K562 (cell line): Measurements from ENCODE around the gene LRRC57. TPM values are rescaled to one million over a fixed set of nuclear protein-coding genes. Genes with fewer than 3 reads are reported as not detected.

Experiments
- ATF6 ChIP-seq: sonication (generic); formaldehyde crosslinking; IDR thresholded peaks from 2 replicates; pipeline ENCODE4 v1.4.0; 2020; ENCODE audit warnings: mild to moderate bottlenecking, missing genetic modification reagents
- DNMT1 ChIP-seq: fragments of 450-650 bp; IDR thresholded peaks from 2 replicates; pipeline ENCODE4 v1.6.1; 2016; ENCODE audit warnings: antibody characterized with exemption, mild to moderate bottlenecking
- HMG20B ChIP-seq: fragments of 250-450 bp; sonication (Bioruptor Pico); IDR thresholded peaks from 2 replicates; pipeline ENCODE4 v1.5.0; 2021; ENCODE audit warnings: mild to moderate bottlenecking
- JUND ChIP-seq, 2 experiments: IDR thresholded peaks; 2 replicates in 1 of 2; 3 replicates in 1 of 2; pipeline ENCODE4 v1.6.1; 2011; ENCODE audit warnings: borderline replicate concordance in 2 of 2, low read depth in 2 of 2, low read length in 2 of 2, improper control_type of control experiment in 1 of 2, missing biosample characterization in 1 of 2, missing genetic modification characterization in 1 of 2, missing genetic modification reagents in 1 of 2
- PRPF4 ChIP-seq: fragments of 200-400 bp; formaldehyde crosslinking; IDR thresholded peaks from one replicate; pipeline ENCODE4 v1.6.1; 2017; ENCODE audit warnings: low read length, low read depth, mild to moderate bottlenecking; ENCODE audit not compliant: insufficient read depth, poor library complexity, severe bottlenecking
- SAFB2 ChIP-seq: fragments of 200-400 bp; formaldehyde crosslinking; IDR thresholded peaks from 2 replicates; pipeline ENCODE4 v1.6.1; 2018; ENCODE audit warnings: borderline replicate concordance, low read length, low read depth, moderate library complexity; ENCODE audit not compliant: severe bottlenecking
- SMARCE1 ChIP-seq: fragments of 450-650 bp; IDR thresholded peaks from 2 replicates; pipeline ENCODE4 v1.7.1; 2016; ENCODE audit warnings: mild to moderate bottlenecking
- ZNF408 ChIP-seq: fragments of 250-450 bp; sonication (Bioruptor Pico); IDR thresholded peaks from 2 replicates; pipeline ENCODE4 v1.4.0; 2020; ENCODE audit warnings: low read depth, mild to moderate bottlenecking, moderate library complexity
- ZNF778 ChIP-seq: fragments of 450-650 bp; formaldehyde crosslinking; IDR thresholded peaks from 2 replicates; pipeline ENCODE4 v1.4.0; 2020; ENCODE audit warnings: mild to moderate bottlenecking, moderate library complexity
- polyA plus RNA-seq, 8 experiments: library from polyadenylated mRNA; depleted of rRNA in 4 of 8; stranded (reverse) in 5 of 8; unstranded in 3 of 8; fragments of >200 nt; fragmentation: Nextera tagmentation in 2 of 8; fragmentation: Illumina TruSeq in 1 of 8; extraction: Ambion mirVana in 2 of 8; extraction: Trizol in 1 of 8; gene quantifications; 2 replicates each; pipeline versions ENCODE4 v1.2.1 to v1.2.3, GENCODE V29; 2011 to 2014; ENCODE audit warnings: inconsistent platforms in 1 of 8, missing spikeins in 1 of 8
- total RNA-seq, 7 experiments: library from RNA; depleted of rRNA in 6 of 7; stranded (reverse); fragments of >200 nt in 6 of 7; fragmentation: Illumina TruSeq in 2 of 7; extraction: Trizol in 2 of 7; gene quantifications; 2 replicates each; pipeline versions ENCODE4 v1.2.1 to v1.2.3, GENCODE V29; 2011 to 2021; ENCODE audit warnings: low replicate concordance in 1 of 7
- TF ChIP-seq, protein P1 (sequence below): fragments of 450-650 bp; IDR thresholded peaks from 2 replicates; pipeline ENCODE4 v1.6.1; 2016; ENCODE audit warnings: low read depth
- TF ChIP-seq, protein P2 (sequence below): fragments of 450-650 bp; formaldehyde crosslinking; IDR thresholded peaks from 2 replicates; pipeline ENCODE4 v1.4.0; 2020; ENCODE audit warnings: mild to moderate bottlenecking, moderate library complexity

LRRC57 gene
- total and polyA plus RNA-seq, 9 of the 15 experiments (the other 6 are each of a cell fraction or from before 2014, with no cell fraction given): 3.9 to 20.4 (median 14.8) TPM

- TF ChIP-seq, protein P1, sequence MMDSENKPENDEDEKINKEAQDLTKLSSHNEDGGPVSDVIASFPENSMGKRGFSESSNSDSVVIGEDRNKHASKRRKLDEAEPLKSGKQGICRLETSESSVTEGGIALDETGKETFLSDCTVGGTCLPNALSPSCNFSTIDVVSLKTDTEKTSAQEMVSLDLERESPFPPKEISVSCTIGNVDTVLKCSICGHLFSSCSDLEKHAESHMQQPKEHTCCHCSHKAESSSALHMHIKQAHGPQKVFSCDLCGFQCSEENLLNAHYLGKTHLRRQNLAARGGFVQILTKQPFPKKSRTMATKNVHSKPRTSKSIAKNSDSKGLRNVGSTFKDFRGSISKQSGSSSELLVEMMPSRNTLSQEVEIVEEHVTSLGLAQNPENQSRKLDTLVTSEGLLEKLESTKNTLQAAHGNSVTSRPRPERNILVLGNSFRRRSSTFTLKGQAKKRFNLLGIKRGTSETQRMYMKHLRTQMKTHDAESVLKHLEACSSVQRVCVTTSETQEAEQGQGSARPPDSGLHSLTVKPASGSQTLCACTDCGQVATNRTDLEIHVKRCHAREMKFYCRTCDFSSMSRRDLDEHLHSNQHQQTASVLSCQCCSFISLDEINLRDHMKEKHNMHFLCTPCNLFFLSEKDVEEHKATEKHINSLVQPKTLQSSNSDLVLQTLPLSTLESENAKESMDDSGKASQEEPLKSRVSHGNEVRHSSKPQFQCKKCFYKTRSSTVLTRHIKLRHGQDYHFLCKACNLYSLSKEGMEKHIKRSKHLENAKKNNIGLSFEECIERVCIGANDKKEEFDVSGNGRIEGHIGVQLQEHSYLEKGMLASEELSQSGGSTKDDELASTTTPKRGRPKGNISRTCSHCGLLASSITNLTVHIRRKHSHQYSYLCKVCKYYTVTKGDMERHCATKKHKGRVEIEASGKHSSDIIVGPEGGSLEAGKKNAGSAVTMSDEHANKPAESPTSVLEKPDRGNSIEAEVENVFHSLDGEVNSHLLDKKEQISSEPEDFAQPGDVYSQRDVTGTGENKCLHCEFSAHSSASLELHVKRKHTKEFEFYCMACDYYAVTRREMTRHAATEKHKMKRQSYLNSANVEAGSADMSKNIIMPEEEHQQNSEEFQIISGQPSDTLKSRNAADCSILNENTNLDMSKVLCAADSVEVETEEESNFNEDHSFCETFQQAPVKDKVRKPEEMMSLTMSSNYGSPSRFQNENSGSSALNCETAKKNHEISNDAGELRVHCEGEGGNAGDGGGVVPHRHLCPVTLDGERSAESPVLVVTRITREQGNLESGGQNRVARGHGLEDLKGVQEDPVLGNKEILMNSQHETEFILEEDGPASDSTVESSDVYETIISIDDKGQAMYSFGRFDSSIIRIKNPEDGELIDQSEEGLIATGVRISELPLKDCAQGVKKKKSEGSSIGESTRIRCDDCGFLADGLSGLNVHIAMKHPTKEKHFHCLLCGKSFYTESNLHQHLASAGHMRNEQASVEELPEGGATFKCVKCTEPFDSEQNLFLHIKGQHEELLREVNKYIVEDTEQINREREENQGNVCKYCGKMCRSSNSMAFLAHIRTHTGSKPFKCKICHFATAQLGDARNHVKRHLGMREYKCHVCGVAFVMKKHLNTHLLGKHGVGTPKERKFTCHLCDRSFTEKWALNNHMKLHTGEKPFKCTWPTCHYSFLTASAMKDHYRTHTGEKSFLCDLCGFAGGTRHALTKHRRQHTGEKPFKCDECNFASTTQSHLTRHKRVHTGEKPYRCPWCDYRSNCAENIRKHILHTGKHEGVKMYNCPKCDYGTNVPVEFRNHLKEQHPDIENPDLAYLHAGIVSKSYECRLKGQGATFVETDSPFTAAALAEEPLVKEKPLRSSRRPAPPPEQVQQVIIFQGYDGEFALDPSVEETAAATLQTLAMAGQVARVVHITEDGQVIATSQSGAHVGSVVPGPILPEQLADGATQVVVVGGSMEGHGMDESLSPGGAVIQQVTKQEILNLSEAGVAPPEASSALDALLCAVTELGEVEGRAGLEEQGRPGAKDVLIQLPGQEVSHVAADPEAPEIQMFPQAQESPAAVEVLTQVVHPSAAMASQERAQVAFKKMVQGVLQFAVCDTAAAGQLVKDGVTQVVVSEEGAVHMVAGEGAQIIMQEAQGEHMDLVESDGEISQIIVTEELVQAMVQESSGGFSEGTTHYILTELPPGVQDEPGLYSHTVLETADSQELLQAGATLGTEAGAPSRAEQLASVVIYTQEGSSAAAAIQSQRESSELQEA: no peak
- no peak for TF ChIP-seq JUND (IDR thresholded peaks at IDR 0.05; ENCODE audit: borderline replicate concordance, low read depth, low read length)
- TF ChIP-seq JUND (tag; IDR thresholded peaks at IDR 0.05; ENCODE audit: borderline replicate concordance, low read depth, low read length): no peak; the same call in 2 of the 3 replicates
- TF ChIP-seq SAFB2: no peak
- TF ChIP-seq ZNF778 (CRISPR knock-in tag): no peak
- TF ChIP-seq, protein P2, sequence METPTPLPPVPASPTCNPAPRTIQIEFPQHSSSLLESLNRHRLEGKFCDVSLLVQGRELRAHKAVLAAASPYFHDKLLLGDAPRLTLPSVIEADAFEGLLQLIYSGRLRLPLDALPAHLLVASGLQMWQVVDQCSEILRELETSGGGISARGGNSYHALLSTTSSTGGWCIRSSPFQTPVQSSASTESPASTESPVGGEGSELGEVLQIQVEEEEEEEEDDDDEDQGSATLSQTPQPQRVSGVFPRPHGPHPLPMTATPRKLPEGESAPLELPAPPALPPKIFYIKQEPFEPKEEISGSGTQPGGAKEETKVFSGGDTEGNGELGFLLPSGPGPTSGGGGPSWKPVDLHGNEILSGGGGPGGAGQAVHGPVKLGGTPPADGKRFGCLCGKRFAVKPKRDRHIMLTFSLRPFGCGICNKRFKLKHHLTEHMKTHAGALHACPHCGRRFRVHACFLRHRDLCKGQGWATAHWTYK: no peak
- TF ChIP-seq PRPF4: no peak
- TF ChIP-seq HMG20B (CRISPR knock-in tag): no peak
- no peak for TF ChIP-seq DNMT1
- peak; percentile 80 for TF ChIP-seq SMARCE1
- TF ChIP-seq ATF6 (CRISPR knock-in tag): no peak
- TF ChIP-seq ZNF408: no peak
These were observed 48.6 kb downstream of the LRRC57 start (continued) for GRCh38 chr15:42499858-42500609.
